ENCODE results near the gene GOLGA6D.

GRCh38 chr15:75335705-75336355 is 53.2 kb downstream of the GOLGA6D start, which contains the start of gene COMMD4:
- TF ChIP-seq CTCF (IDR thresholded peaks at IDR 0.05; ENCODE audit: insufficient read depth, low read length) = no peak
- TF ChIP-seq POLR2AphosphoS5 (IDR thresholded peaks at IDR 0.05; ENCODE audit: low read depth) = peak; percentile 64
